Measurements from ENCODE around the gene FSTL5.

- TF ChIP-seq PPARA (CRISPR knock-in tag; IDR thresholded peaks at IDR 0.05; ENCODE audit: borderline replicate concordance) (no peak), CREB5 (CRISPR knock-in tag; IDR thresholded peaks at IDR 0.05; ENCODE audit: low read depth) (no peak), CSDC2 (CRISPR knock-in tag; IDR thresholded peaks at IDR 0.05) (no peak), ISL1 (CRISPR knock-in tag; IDR thresholded peaks at IDR 0.05) (no peak), TSHZ2 (CRISPR knock-in tag; IDR thresholded peaks at IDR 0.05) (no peak), PATZ1 (CRISPR knock-in tag; IDR thresholded peaks at IDR 0.05; ENCODE audit: borderline replicate concordance) (no peak), TCF4 (CRISPR knock-in tag; IDR thresholded peaks at IDR 0.05; ENCODE audit: borderline replicate concordance) (no peak), ZNF8 (CRISPR knock-in tag; IDR thresholded peaks at IDR 0.05) (no peak), ZNF565 (CRISPR knock-in tag; conservative IDR thresholded peaks at IDR 0.05; ENCODE audit: low read depth) (no peak), ARNTL (CRISPR knock-in tag; IDR thresholded peaks at IDR 0.05; ENCODE audit: borderline replicate concordance, low read depth) (no peak), CSRNP3 (CRISPR knock-in tag; IDR thresholded peaks at IDR 0.05) (no peak), SNAI2 (CRISPR knock-in tag; IDR thresholded peaks at IDR 0.05) (no peak)
Observed at GRCh38 chr4:161356351-161356750, 807.4 kb downstream of the FSTL5 start.

All from SK-N-SH treated with all-trans-retinoic acid at 6 μM for 48 hours (cell line).